ENCODE data around the gene TMC8.

TMC8 gene

DNA sequence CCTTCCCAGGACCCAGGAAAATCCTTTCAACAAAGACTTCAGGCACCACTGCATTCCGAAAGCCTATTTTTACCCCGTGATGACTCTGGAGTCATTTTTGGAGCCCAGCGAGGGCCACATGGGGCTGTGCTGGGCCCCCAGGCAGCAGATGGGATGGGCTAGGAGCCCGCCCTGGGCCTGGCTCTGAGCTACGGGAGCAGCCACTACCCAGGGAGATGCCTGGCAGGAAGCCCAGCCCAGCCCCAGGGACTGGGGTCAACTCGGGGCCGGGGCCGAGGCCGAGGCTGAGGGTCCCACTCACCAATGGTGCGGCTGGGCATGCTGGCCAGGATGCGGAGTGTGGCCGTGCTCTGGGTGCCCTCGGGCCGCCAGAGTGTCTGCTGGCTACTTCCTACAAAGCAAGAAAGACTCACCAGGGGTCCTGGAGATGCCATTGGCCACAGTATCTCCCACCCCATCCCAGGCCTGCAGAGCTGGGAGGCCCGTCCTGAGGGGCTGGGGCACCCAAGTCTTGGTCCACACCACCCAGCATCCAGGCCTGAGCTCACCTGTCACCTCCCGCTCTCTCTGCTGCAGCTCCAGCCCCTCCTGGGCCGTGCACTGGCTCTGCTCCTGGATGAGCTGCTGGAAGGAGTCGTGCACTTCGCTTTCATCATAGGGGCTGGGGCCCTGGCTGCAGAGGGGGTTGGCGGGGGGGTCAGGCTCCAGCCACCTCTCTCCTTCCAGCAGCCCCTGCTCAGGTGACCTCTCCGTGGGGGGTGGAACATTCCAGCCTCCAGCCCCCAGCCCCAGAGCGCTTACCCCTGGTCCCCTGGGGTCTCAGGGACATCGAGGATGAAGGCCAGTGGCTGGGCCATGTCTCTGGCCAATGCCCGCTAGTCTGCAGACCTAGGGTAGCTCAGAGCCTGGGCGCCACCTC, 4.3 kb upstream of the TMC8 start:
- H3K9me3 Mint-ChIP-seq = no peaks in the 10 kb centered on the region
- peaks cover 81% of the 10 kb centered on the region for H3K4me1 Mint-ChIP-seq
- H3K36me3 Mint-ChIP-seq = peaks cover 10% of the 10 kb centered on the region
- H3K4me3 Mint-ChIP-seq = peak overlapping the region; percentile 89
- peak overlapping the region; percentile 57 for H3K27ac Mint-ChIP-seq
- H3K27me3 Mint-ChIP-seq = no peaks in the 10 kb centered on the region

- H3K36me3 Mint-ChIP-seq = peaks cover 10% of the 10 kb centered on the region
- peaks cover 74% of the 10 kb centered on the region for H3K4me1 Mint-ChIP-seq
- H3K27ac Mint-ChIP-seq = peak overlapping the region; percentile 23
- no peaks in the 10 kb centered on the region for H3K27me3 Mint-ChIP-seq
- H3K9me3 Mint-ChIP-seq = no peaks in the 10 kb centered on the region
- peak overlapping the region; percentile 89 for H3K4me3 Mint-ChIP-seq
These were observed 3.7 kb upstream of the TMC8 start for GRCh38 chr17:78126895-78127238.

DNA sequence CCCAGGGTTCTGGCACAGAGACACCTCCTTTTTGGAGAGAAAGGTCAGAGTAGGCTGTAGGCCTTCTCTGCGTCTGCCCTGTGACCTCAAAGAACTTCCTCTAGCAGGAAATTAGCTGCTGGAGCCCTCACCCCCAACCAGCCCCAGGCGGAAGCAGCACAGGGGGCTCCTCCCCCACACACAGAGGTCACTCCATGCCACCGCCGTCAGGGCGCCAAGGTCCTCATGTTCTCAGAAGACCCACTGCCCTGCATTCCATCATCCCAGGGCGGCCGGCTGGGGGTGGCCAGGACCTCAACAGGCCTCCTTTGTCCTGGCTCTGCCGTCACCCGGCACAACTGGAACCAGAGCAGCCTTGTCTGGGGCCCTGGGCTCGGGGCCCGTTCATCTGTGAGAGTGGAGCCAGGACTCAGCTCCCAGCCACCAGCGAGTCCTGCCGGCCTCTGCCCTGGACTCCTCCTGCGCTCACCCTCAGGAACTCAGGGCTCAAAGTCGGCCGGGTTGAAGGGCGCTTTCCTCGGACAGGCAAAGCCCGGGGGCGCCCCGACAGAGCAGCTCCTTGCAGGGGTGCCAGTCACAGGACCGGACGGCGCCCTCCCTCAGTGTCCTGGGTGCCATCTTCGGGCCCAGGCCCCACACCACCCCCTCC, 3.2 kb upstream of the TMC8 start:
- Mint-ChIP-seq H3K27me3 (no peaks in the 10 kb centered on the region), H3K36me3 (peaks cover 10% of the 10 kb centered on the region), H3K27ac (peak overlapping the region; percentile 46), H3K9me3 (no peaks in the 10 kb centered on the region), H3K4me3 (peak overlapping the region; percentile 89), H3K4me1 (peaks cover 69% of the 10 kb centered on the region)

- Mint-ChIP-seq H3K4me1 (peaks cover 68% of the 10 kb centered on the region), H3K27me3 (no peaks in the 10 kb centered on the region), H3K9me3 (no peaks in the 10 kb centered on the region), H3K36me3 (peaks cover 8% of the 10 kb centered on the region), H3K27ac (peak overlapping the region; percentile 46), H3K4me3 (peak overlapping the region; percentile 89)
These were observed 2.6 kb upstream of the TMC8 start for GRCh38 chr17:78127888-78128550.

- peak within 1 kb of the TSS; percentile 96 for H3K27ac Mint-ChIP-seq
- peaks cover 2% of the 10 kb centered on the region for H3K36me3 Mint-ChIP-seq
- peaks cover 68% of the 10 kb centered on the region for H3K4me1 Mint-ChIP-seq
- H3K9me3 Mint-ChIP-seq = no peaks in the 10 kb centered on the region
- no peaks in the 10 kb centered on the region for H3K27me3 Mint-ChIP-seq
- peak within 1 kb of the TSS; percentile 92 for H3K4me3 Mint-ChIP-seq
These were observed 1.8 kb upstream of the TMC8 start, which contains the start of gene TMC6 for GRCh38 chr17:78128551-78129350. TMC6 (minus strand) TSS chr17:78128755; CDS start chr17:78126832, 1,923 bp downstream.

GRCh38 chr17:78129351-78130089, 1.1 kb upstream of the TMC8 start:
- Mint-ChIP-seq H3K27me3 (no peaks in the 10 kb centered on the region), H3K9me3 (no peaks in the 10 kb centered on the region), H3K27ac (peak overlapping the region; percentile 96), H3K4me3 (peak overlapping the region; percentile 92), H3K4me1 (peaks cover 68% of the 10 kb centered on the region), H3K36me3 (peaks cover 1% of the 10 kb centered on the region)

GRCh38 chr17:78130090-78130436, 508 bp upstream of the TMC8 start:
- Mint-ChIP-seq H3K27me3 (no peaks in the 10 kb centered on the region), H3K27ac (peak overlapping the region; percentile 87), H3K9me3 (no peaks in the 10 kb centered on the region), H3K4me3 (peak overlapping the region; percentile 92), H3K36me3 (peaks cover 1% of the 10 kb centered on the region), H3K4me1 (peaks cover 68% of the 10 kb centered on the region)

- Mint-ChIP-seq H3K4me1 (peaks cover 73% of the 10 kb centered on the region), H3K4me3 (peak overlapping the region; percentile 92), H3K9me3 (no peaks in the 10 kb centered on the region), H3K27me3 (no peaks in the 10 kb centered on the region), H3K27ac (peak overlapping the region; percentile 87), H3K36me3 (peaks cover 7% of the 10 kb centered on the region)
These were observed 857 bp downstream of the TMC8 start for GRCh38 chr17:78131172-78132083.

GRCh38 chr17:78132084-78132676, 1.6 kb downstream of the TMC8 start:
- peaks cover 7% of the 10 kb centered on the region for H3K36me3 Mint-ChIP-seq

DNA sequence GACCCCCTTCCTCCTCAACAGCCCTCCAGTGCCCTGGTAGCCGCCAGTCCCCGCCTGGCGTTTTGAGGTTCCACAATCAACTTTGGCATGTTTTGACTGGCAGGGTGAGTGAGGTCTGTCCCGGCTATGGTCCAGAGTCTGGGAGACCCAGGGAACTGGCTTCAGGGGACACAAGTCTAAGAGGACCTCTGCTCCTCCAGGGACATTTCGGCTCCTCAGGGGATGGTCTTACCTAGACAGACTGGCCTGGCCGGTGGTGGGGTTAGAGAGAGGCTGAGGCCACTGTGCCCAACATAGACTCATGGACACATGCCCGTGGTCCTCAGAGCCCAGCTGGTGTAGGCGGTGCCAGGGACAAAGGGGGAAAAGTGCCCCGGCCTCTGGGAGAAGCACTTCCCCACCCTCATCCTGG, 2.2 kb downstream of the TMC8 start:
- Mint-ChIP-seq H3K36me3 (peaks cover 7% of the 10 kb centered on the region), H3K27ac (peak overlapping the region; percentile 65), H3K4me3 (peak overlapping the region; percentile 50), H3K9me3 (no peaks in the 10 kb centered on the region), H3K27me3 (no peaks in the 10 kb centered on the region), H3K4me1 (peaks cover 73% of the 10 kb centered on the region)

More at GRCh38 chr17:78132084-78132676, 1.6 kb downstream of the TMC8 start:
- Mint-ChIP-seq H3K4me3 (peak overlapping the region; percentile 50), H3K27me3 (no peaks in the 10 kb centered on the region), H3K9me3 (no peaks in the 10 kb centered on the region), H3K4me1 (peaks cover 73% of the 10 kb centered on the region), H3K27ac (peak overlapping the region; percentile 79)

DNA sequence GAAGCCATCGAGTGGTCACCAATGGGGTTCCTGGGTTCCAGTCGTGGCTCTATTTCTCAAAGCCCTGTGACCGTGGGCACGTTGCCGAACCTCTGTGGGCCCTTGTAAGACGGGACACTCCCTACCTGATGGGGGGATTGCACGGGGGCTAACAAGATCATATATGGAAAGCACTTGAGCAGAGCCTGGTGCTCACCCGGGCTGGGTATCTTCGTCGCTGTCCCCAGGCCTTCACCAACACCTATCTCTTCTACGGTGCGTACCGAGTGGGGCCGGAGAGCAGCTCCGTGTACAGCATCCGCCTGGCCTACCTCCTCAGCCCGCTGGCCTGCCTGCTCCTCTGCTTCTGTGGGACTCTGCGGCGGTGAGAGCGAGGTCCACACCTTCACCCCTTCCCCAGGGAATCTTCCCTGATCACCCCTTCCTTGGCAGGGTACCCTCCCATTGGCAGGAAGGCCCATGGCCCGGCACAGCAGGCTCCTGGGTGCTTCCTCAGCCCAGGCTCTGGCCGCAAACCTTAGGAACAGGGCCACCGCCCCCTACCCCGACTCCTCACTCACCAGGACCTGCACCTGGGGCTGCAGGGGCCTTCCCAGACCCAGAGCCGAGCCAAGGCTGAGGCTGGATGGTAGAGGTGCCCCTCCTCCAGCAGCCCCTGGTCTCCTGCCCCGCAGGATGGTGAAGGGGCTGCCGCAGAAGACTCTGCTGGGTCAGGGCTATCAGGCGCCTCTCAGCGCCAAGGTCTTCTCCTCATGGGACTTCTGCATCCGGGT, 2.8 kb downstream of the TMC8 start:
- Mint-ChIP-seq H3K4me3 (peak overlapping the region; percentile 50), H3K27me3 (no peaks in the 10 kb centered on the region), H3K9me3 (no peaks in the 10 kb centered on the region), H3K4me1 (peaks cover 76% of the 10 kb centered on the region), H3K36me3 (peaks cover 7% of the 10 kb centered on the region), H3K27ac (peak overlapping the region; percentile 47)

GRCh38 chr17:78133971-78134898, 3.7 kb downstream of the TMC8 start:
- no peaks in the 10 kb centered on the region for H3K9me3 Mint-ChIP-seq
- H3K36me3 Mint-ChIP-seq = peaks cover 7% of the 10 kb centered on the region
- peaks cover 79% of the 10 kb centered on the region for H3K4me1 Mint-ChIP-seq
- H3K27ac Mint-ChIP-seq = peak overlapping the region; percentile 32
- H3K27me3 Mint-ChIP-seq = no peaks in the 10 kb centered on the region
- H3K4me3 Mint-ChIP-seq = peak overlapping the region; percentile 50

Data from activated naive CD4-positive, alpha-beta T cell treated with anti-CD3 and anti-CD28 coated beads, Interleukin-2, amount 50 U/mL, for 24 hours (primary cell).